Common myeloid progenitor, CD34-positive (primary cell): ENCODE results near the gene CUX1.

ENCODE experiments used
- CTCF ChIA-PET: fragments of 350-600 bp; sonication (Branson Sonifier 250); formaldehyde crosslinking; loops from one replicate; lab custom pipeline; 2021; ENCODE audit warnings: antibody characterized with exemption; lab: Charles Lee
- POLR2A ChIA-PET: fragments of 350-600 bp; sonication (Branson Sonifier 250); formaldehyde crosslinking; loops from one replicate; lab custom pipeline; 2021; ENCODE audit warnings: antibody characterized with exemption; lab: Charles Lee
- DNase-seq, 3 donors: peaks; one replicate each; pipeline versions ENCODE4 v3.0.0 to v3.0.0-alpha.2; 2013
- H3K27ac ChIP-seq, 2 experiments: 1 replicate in 1 of 2; 2 replicates in 1 of 2; pipeline ENCODE4 v1.7.0; 2013; ENCODE audit warnings: inconsistent platforms in 2 of 2, low read length in 2 of 2, mild to moderate bottlenecking in 2 of 2, low read depth in 1 of 2, moderate library complexity in 1 of 2; ENCODE audit not compliant: severe bottlenecking in 2 of 2, insufficient read depth in 1 of 2, poor library complexity in 1 of 2
- H3K27me3 ChIP-seq, 5 experiments: replicated peaks in 2 of 5; 1 replicate in 3 of 5; 2 replicates in 2 of 5; pipeline versions ENCODE4 v1.6.1 to v1.7.0; 2013; ENCODE audit warnings: low read length in 4 of 5, mild to moderate bottlenecking in 2 of 5, moderate library complexity in 2 of 5, inconsistent platforms in 1 of 5; ENCODE audit not compliant: insufficient read depth in 5 of 5, control insufficient read depth in 4 of 5
- H3K36me3 ChIP-seq, 4 experiments: 1 replicate in 2 of 4; 2 replicates in 2 of 4; pipeline versions ENCODE4 v1.6.1 to v1.7.0; 2013; ENCODE audit warnings: low read length in 3 of 4, control low read depth in 1 of 4, mild to moderate bottlenecking in 1 of 4; ENCODE audit not compliant: control insufficient read depth in 4 of 4, insufficient read depth in 4 of 4
- H3K4me1 ChIP-seq, 4 experiments: 1 replicate in 3 of 4; 2 replicates in 1 of 4; pipeline versions ENCODE4 v1.6.1 to v1.7.1; 2013; ENCODE audit warnings: low read length in 3 of 4, mild to moderate bottlenecking in 3 of 4, control low read depth in 1 of 4, inconsistent platforms in 1 of 4, moderate library complexity in 1 of 4; ENCODE audit not compliant: control insufficient read depth in 4 of 4, insufficient read depth in 4 of 4; ENCODE audit errors: control extremely low read depth in 1 of 4
- H3K4me3 ChIP-seq, 7 experiments: 1 replicate in 4 of 7; 2 replicates in 3 of 7; pipeline versions ENCODE4 v1.5.1 to v1.7.0; 2013; ENCODE audit warnings: mild to moderate bottlenecking in 7 of 7, low read length in 6 of 7, moderate library complexity in 6 of 7, inconsistent platforms in 2 of 7, low read depth in 2 of 7, control low read depth in 1 of 7; ENCODE audit not compliant: insufficient read depth in 4 of 7, control insufficient read depth in 1 of 7; ENCODE audit errors: extremely low read depth in 1 of 7
- H3K9me3 ChIP-seq, 5 experiments: 1 replicate in 4 of 5; 2 replicates in 1 of 5; pipeline versions ENCODE4 v1.6.1 to v1.7.1; 2013; ENCODE audit warnings: low read length in 4 of 5, mild to moderate bottlenecking in 2 of 5, inconsistent platforms in 1 of 5, low read depth in 1 of 5, moderate library complexity in 1 of 5; ENCODE audit not compliant: control insufficient read depth in 4 of 5, insufficient read depth in 2 of 5; ENCODE audit errors: control extremely low read depth in 1 of 5
- WGBS: methylation state at CpG from one replicate; pipeline ENCODE4 v1.1.5; 2013; ENCODE audit not compliant: insufficient coverage; 5-methylcytosine and 5-hydroxymethylcytosine counted together

The CUX1 gene

DNA sequence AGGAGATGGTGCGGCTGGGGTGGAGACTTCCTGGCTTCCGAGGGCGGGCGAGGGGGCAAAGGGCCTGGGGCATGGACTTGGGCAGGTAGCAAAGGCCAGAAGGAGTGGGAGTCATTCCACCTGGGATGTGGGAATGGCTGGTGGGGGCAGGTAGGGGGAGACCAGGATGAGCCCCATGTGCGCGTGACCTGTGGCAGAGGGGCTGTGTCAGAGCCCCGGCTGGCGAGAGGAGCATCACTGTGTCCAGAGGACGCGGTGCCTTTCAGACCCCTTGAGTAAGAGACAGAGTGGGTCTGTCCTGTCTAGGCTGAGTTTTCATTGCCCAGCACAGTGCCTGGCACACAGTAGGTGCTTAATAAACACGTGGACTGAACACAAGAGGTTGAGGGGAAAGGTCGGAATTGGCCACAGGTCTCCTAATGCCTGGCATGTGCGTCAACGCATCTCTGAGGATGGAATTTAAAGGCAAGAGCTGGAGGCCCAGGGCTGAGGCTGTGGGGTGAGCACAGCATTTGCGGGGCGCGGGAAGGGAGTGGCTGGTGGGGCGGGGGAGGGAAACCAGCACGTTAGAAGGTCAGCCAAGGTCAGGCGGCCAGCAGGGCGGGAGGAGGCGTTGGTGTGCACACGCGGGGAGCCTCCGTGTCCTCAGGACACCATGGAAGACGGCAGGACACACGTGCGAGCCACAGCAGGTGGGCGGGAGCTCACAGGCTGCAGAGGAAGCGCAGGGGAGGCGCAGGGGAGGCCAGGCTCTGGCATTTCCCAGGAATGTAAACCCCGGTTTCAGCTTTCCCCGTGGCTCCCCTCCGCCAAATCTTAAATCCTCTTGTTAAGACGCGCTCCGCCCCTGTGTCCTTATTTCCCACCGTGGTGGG, 51.8 kb downstream of the CUX1 start:
- Histone ChIP-seq H3K9me3 (no peaks in the 10 kb centered on the region), H3K36me3 (peaks cover 0 to 10% (median 7%) of the 10 kb centered on the region in 4 experiments), H3K27ac (no peak overlapping the region), H3K4me1 (peaks cover 0 to 29% (median 5%) of the 10 kb centered on the region in 4 experiments), H3K4me3 (no peak overlapping the region), H3K27me3 (no peaks in the 10 kb centered on the region)
- POLR2A ChIA-PET: no interaction called here
- WGBS: 94% methylated on average over 38 of the region's 38 CpGs
- no peak for DNase-seq
- CTCF ChIA-PET: interaction anchor here (1.3 to 3.8 kb wide), 3 partner anchors 10 to 51 kb away, joined by 4 to 19 read pairs (median 4); partner anchors contain the start of gene CUX1

DNA sequence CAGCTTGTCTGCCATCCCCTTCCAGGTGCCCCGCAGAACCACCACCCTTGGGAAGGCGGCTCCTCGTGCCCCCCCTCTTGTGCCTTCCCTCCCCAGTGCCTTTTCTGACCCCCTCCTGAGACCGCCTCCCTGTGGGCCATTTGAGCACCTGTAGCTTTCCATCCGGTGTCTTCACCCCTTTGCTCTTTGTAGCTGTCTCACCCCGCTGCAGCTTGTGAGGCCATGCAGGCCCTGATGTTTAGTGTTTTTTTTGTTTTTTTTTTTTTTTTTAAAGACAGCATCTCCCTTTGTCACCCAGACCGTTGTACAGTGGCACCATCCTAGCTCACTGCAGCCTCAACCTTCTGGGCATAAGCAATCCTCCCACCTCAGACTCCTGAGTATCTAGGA, 52.5 kb downstream of the CUX1 start:
- 82% methylated on average over 3 of the region's 7 CpGs for WGBS
- no peak overlapping the region for H3K27ac ChIP-seq
- POLR2A ChIA-PET: no interaction called here

DNA sequence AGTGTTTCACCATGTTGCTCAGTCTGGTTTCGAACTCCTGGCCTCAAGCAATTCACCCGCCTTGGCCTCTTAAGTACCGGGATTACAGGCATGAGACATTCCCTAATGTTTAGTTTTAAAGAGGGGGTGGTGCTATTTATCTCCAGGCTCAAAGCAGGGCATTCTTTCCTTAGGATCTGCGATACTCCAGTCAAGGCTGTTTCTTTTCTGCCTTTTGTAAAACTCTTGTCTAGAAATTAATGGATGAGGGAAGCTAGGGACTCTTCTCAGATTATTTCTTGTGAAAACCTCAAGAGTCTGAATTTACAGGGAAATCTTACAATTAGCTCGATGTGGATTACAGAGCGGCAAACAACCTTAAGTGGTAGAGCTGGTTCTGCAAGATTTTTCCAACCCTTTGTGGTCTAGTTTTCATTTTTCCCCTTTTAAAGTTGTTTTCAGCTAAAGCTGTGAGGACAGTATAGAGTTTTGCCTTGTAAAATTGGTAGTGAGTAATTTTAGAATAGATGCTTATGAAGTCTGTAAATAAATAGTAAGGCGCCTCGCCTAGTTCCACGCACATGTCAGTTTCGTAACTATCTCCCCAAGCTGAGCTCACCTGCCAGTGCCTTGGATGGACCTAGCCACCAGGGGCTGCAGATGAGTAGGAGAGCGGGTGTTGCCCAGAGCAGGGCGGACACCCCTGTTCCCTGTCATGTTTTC, 53.1 kb downstream of the CUX1 start:
- no peak for DNase-seq
- Histone ChIP-seq H3K27ac (peak overlapping the region; percentile 7 to 29), H3K9me3 (no peaks in the 10 kb centered on the region), H3K4me1 (peaks cover 0 to 27% (median 5%) of the 10 kb centered on the region in 4 experiments), H3K36me3 (peaks cover 0 to 6% (median 4%) of the 10 kb centered on the region in 4 experiments), H3K27me3 (no peaks in the 10 kb centered on the region), H3K4me3 (no peak overlapping the region)
- 91% methylated on average over 10 of the region's 12 CpGs for WGBS
- CTCF ChIA-PET: interaction anchor here (1.0 to 3.8 kb wide), 6 partner anchors 8 to 53 kb away, joined by 3 to 19 read pairs (median 4); partner anchors contain the start of gene CUX1
- POLR2A ChIA-PET: no interaction called here

More for the DNA sequence above, 52.5 kb downstream of the CUX1 start:
- Histone ChIP-seq H3K27me3 (no peaks in the 10 kb centered on the region), H3K4me3 (no peak overlapping the region), H3K9me3 (no peaks in the 10 kb centered on the region), H3K4me1 (peaks cover 0 to 33% (median 5%) of the 10 kb centered on the region in 4 experiments), H3K36me3 (peaks cover 0 to 10% (median 7%) of the 10 kb centered on the region in 4 experiments)
- no peak for DNase-seq
- CTCF ChIA-PET: interaction anchor here (1.0 to 3.8 kb wide), 6 partner anchors 9 to 52 kb away, joined by 3 to 19 read pairs (median 4); partner anchors contain the start of gene CUX1

DNA sequence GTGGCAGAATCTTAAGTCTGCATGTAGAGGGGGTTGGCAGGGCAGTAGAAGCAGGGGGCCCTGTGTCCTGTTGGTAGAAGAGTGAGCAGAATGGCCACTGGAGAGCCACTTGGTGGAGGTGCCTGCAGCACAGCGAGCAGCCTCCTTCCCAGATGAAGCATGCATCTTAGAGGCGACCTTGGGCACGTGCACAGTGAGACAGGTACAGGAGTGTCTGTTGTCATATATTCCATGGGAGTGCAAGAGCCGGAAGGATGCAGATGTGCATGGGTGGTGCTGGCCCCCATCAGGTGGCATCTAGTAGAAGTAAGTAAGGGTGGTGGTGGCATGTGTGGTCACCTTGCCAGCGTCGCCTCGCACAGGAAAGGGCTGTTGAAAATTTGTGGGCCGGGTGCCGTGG, 53.9 kb downstream of the CUX1 start:
- Histone ChIP-seq H3K9me3 (no peaks in the 10 kb centered on the region), H3K36me3 (peaks cover 0 to 3% (median under 1%) of the 10 kb centered on the region in 4 experiments), H3K4me1 (peaks cover 0 to 26% (median 5%) of the 10 kb centered on the region in 4 experiments), H3K27ac (peak overlapping the region in 1 of 2 experiments; percentile 29), H3K27me3 (no peaks in the 10 kb centered on the region), H3K4me3 (no peak overlapping the region)
- no peak for DNase-seq
- 92% methylated on average over 8 of the region's 9 CpGs for WGBS
- ChIA-PET POLR2A (no interaction called here), CTCF (interaction anchor here (3.8 kb wide), 1 partner anchor 13 kb away, joined by 19 read pairs; no protein-coding TSS in a partner anchor)

DNA sequence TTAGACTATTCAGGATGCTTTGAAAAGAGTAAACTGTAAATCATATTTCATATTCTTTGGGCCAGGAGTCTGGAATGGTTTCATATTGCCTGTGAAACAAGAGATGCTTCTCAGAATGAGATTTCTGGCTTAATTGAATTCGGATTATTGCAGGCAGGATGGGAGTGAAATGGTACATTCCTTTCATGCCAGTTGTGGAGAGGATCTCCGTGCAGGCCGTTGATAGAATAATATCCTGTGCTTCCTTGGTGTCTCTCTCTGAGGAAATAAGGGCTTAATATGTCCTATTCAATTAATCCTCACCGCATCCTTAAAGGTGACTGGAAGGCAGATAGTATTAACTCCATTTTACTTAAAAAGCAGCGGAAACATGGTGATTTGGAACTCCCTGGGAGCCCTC, 56.6 kb downstream of the CUX1 start:
- Histone ChIP-seq H3K9me3 (no peaks in the 10 kb centered on the region), H3K4me3 (no peak overlapping the region), H3K36me3 (no peaks in the 10 kb centered on the region), H3K27me3 (no peaks in the 10 kb centered on the region), H3K27ac (no peak overlapping the region), H3K4me1 (peaks cover 0 to 30% (median 10%) of the 10 kb centered on the region in 4 experiments)
- no peak for DNase-seq
- CTCF ChIA-PET: no interaction called here
- WGBS: 80% methylated on average over 2 of the region's 5 CpGs
- POLR2A ChIA-PET: no interaction called here

DNA sequence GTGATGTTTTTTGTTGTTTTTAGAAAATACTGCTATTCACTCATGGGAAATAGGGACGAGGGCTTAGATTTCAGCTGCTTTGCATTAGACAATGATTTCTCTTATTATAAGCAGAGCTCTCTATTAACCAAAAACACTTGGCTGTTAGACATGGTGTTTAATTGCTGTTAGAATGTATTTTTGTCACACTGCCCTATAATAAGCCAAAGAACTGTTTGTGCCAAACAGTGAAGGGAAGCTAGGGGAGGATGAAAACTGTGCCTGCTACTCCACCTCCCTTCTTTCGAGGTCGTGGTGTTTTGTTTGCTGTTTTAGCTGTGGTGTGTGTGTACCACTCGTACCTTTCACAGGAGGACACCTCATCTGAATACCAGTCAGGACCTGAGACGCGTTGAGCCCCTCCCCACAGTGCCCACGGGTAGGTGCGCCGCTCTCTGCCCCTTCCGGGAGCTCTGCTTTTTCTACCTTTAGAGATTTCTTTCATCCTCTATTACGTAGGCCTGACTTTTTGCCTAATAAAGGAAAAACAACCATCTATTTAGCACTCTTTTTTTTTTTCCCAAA, 57.9 kb downstream of the CUX1 start:
- H3K27me3 ChIP-seq: no peaks in the 10 kb centered on the region
- peaks cover 0 to 41% (median 20%) of the 10 kb centered on the region in 4 experiments for H3K4me1 ChIP-seq
- peak overlapping the region in 1 of 2 experiments; percentile 25 for H3K27ac ChIP-seq
- 96% methylated on average over 6 of the region's 11 CpGs for WGBS
- no peaks in the 10 kb centered on the region for H3K9me3 ChIP-seq
- POLR2A ChIA-PET: no interaction called here
- H3K36me3 ChIP-seq: no peaks in the 10 kb centered on the region
- CTCF ChIA-PET: interaction anchor here (0.7 to 1.2 kb wide), 2 partner anchors 12 to 18 kb away, joined by 3 to 7 read pairs; no protein-coding TSS in a partner anchor
- DNase-seq: no peak
- H3K4me3 ChIP-seq: no peak overlapping the region
